Mesenchymal stem cell (in vitro differentiated cells and primary cell): Measurements from ENCODE around the gene ZNF618.
A peak's percentile ranks its signal among the peaks of the same experiment; 100 is the strongest.

Experiments
- DNase-seq: peaks from one replicate; pipeline ENCODE4 v3.0.0-alpha.2; 2013
- H2AFZ ChIP-seq: one replicate; pipeline ENCODE4 v1.6.1; 2013; ENCODE audit warnings: low read depth, mild to moderate bottlenecking, control low read depth, inconsistent platforms, low read length, moderate library complexity
- H2AK5ac ChIP-seq: 2 replicates; pipeline ENCODE4 v1.6.1; 2013; ENCODE audit warnings: low read length, moderate library complexity, mild to moderate bottlenecking, inconsistent platforms; ENCODE audit not compliant: severe bottlenecking
- H2BK120ac ChIP-seq: one replicate; pipeline ENCODE4 v1.6.1; 2013; ENCODE audit warnings: low read depth, mild to moderate bottlenecking, inconsistent platforms, low read length, moderate library complexity
- H2BK12ac ChIP-seq, 2 experiments: one replicate each; pipeline ENCODE4 v1.6.1; 2013; ENCODE audit warnings: inconsistent platforms in 2 of 2, low read length in 2 of 2, mild to moderate bottlenecking in 2 of 2, moderate library complexity in 2 of 2, control low read depth in 1 of 2
- H2BK15ac ChIP-seq: one replicate; pipeline ENCODE4 v1.6.1; 2013; ENCODE audit warnings: mild to moderate bottlenecking, low read depth, inconsistent platforms; ENCODE audit not compliant: poor library complexity, severe bottlenecking
- H2BK5ac ChIP-seq: 2 replicates; pipeline ENCODE4 v1.6.1; 2013; ENCODE audit warnings: low read depth, mild to moderate bottlenecking, low read length, control low read depth, inconsistent platforms; ENCODE audit not compliant: poor library complexity, severe bottlenecking
- H3K14ac ChIP-seq, 2 experiments: one replicate each; pipeline ENCODE4 v1.6.1; 2013; ENCODE audit warnings: inconsistent platforms in 2 of 2, low read length in 2 of 2, control low read depth in 1 of 2, mild to moderate bottlenecking in 1 of 2, moderate library complexity in 1 of 2
- H3K18ac ChIP-seq, 2 experiments: one replicate each; pipeline ENCODE4 v1.6.1; 2013; ENCODE audit warnings: inconsistent platforms in 2 of 2, low read length in 2 of 2, control low read depth in 1 of 2, low read depth in 1 of 2, mild to moderate bottlenecking in 1 of 2
- H3K23ac ChIP-seq, 2 experiments: one replicate each; pipeline ENCODE4 v1.6.1; 2013; ENCODE audit warnings: inconsistent platforms in 2 of 2, low read length in 2 of 2, mild to moderate bottlenecking in 2 of 2, moderate library complexity in 2 of 2, control low read depth in 1 of 2
- H3K27ac ChIP-seq: 2 replicates; pipeline ENCODE4 v1.5.1; 2013; ENCODE audit warnings: mild to moderate bottlenecking, moderate library complexity, low read length, control low read depth, inconsistent platforms; ENCODE audit not compliant: poor library complexity, severe bottlenecking
- H3K27me3 ChIP-seq, 2 experiments: 2 replicates each; pipeline versions ENCODE4 v1.6.1 to v1.7.0; 2013; ENCODE audit warnings: low read length in 2 of 2, mild to moderate bottlenecking in 2 of 2, moderate library complexity in 2 of 2, control low read depth in 1 of 2, inconsistent platforms in 1 of 2; ENCODE audit not compliant: control insufficient read depth in 1 of 2, insufficient read depth in 1 of 2
- H3K36me3 ChIP-seq, 2 experiments: 2 replicates each; pipeline versions ENCODE4 v1.6.1 to v1.7.0; 2013; ENCODE audit warnings: low read length in 2 of 2, control low read depth in 1 of 2, inconsistent platforms in 1 of 2, low read depth in 1 of 2, mild to moderate bottlenecking in 1 of 2; ENCODE audit not compliant: insufficient read depth in 2 of 2, control insufficient read depth in 1 of 2
- H3K4ac ChIP-seq, 2 experiments: one replicate each; pipeline ENCODE4 v1.6.1; 2013; ENCODE audit warnings: inconsistent platforms in 2 of 2, low read length in 2 of 2, mild to moderate bottlenecking in 2 of 2, moderate library complexity in 2 of 2, control low read depth in 1 of 2, low read depth in 1 of 2
- H3K4me1 ChIP-seq: 2 replicates; pipeline ENCODE4 v1.6.1; 2013; ENCODE audit warnings: low read depth, low read length, control low read depth; ENCODE audit not compliant: control insufficient read depth, insufficient read depth
- H3K4me2 ChIP-seq: 2 replicates; pipeline ENCODE4 v1.6.1; 2013; ENCODE audit warnings: low read length, mild to moderate bottlenecking, inconsistent platforms; ENCODE audit not compliant: poor library complexity, severe bottlenecking
- H3K4me3 ChIP-seq, 2 experiments: 2 replicates each; pipeline versions ENCODE4 v1.5.1 to v1.7.0; 2013; ENCODE audit warnings: low read length in 2 of 2, mild to moderate bottlenecking in 2 of 2, control low read depth in 1 of 2, low read depth in 1 of 2; ENCODE audit not compliant: insufficient read depth in 1 of 2
- H3K79me1 ChIP-seq: replicated peaks from 2 replicates; pipeline ENCODE4 v1.6.1; 2013; ENCODE audit warnings: mild to moderate bottlenecking, control low read depth, low read length, inconsistent platforms; ENCODE audit not compliant: poor library complexity, severe bottlenecking
- H3K9ac ChIP-seq: 2 replicates; pipeline ENCODE4 v1.7.0; 2013; ENCODE audit warnings: mild to moderate bottlenecking, low read length, moderate library complexity
- H3K9me3 ChIP-seq: 2 replicates; pipeline ENCODE4 v1.7.0; 2013; ENCODE audit warnings: mild to moderate bottlenecking, low read length; ENCODE audit not compliant: control insufficient read depth
- H4K8ac ChIP-seq: one replicate; pipeline ENCODE4 v1.6.1; 2013; ENCODE audit warnings: inconsistent platforms, mild to moderate bottlenecking, low read length, moderate library complexity
- H4K91ac ChIP-seq: one replicate; pipeline ENCODE4 v1.6.1; 2013; ENCODE audit warnings: mild to moderate bottlenecking, low read length, inconsistent platforms
- WGBS: methylation state at CpG from one replicate; pipeline ENCODE4 v1.1.7; 2013; ENCODE audit warnings: mixed read lengths; 5-methylcytosine and 5-hydroxymethylcytosine counted together

Gene ZNF618

DNA sequence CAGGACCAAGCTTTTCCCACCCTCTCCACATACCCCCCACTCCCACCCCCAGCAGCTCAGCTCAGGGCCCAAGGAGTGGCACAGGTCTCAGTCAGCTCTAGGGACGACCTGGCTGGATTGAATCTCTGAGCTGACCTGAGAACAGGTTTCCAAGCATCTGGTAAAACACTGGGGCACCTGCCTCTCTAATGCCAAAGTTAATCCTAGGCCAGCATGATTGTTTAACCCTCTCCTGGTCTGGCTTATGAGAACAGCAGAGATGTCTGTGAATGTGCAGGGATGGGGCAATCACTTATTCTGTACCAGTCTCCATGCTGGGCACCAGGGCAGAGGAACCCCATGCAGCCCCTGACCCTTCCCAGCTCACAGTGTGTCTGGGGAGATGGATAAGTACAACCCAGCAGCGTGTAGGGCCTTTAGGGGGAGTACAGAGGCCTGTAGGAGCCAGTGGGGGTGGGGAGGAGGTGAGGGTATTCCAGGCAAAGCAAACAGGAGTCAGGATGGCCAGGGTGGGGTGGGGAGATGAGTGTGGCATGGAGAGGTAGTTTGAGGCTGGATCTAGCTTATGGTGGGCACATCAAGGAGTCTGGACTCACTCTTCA is 223.7 kb downstream of the ZNF618 start:
- H3K27me3 ChIP-seq: peaks cover 0 to 47% of the 10 kb centered on the region in 2 experiments
- H2AFZ ChIP-seq: no peak overlapping the region
- no peak for DNase-seq
- H3K18ac ChIP-seq: no peak overlapping the region
- peaks cover 9% of the 10 kb centered on the region for H3K79me1 ChIP-seq
- H2BK120ac ChIP-seq: no peak overlapping the region
- peaks cover 0 to 29% of the 10 kb centered on the region in 2 experiments for H3K36me3 ChIP-seq
- H3K4me1 ChIP-seq: peaks cover 26% of the 10 kb centered on the region
- no peak overlapping the region for H3K23ac ChIP-seq
- peak overlapping the region; percentile 98 for H2AK5ac ChIP-seq
- peak overlapping the region; percentile 47 for H2BK5ac ChIP-seq
- H4K91ac ChIP-seq: no peak overlapping the region
- H2BK12ac ChIP-seq: no peak overlapping the region
- H4K8ac ChIP-seq: no peak overlapping the region
- H3K27ac ChIP-seq: peak overlapping the region; percentile 96
- peak overlapping the region; percentile 40 for H3K4me2 ChIP-seq
- no peak overlapping the region for H3K9ac ChIP-seq
- H3K4me3 ChIP-seq: no peak overlapping the region
- H3K9me3 ChIP-seq: peaks cover 36% of the 10 kb centered on the region
- no peak overlapping the region for H2BK15ac ChIP-seq
- no peak overlapping the region for H3K14ac ChIP-seq
- WGBS: 69% methylated on average over 2 of the region's 2 CpGs
- no peak overlapping the region for H3K4ac ChIP-seq

DNA sequence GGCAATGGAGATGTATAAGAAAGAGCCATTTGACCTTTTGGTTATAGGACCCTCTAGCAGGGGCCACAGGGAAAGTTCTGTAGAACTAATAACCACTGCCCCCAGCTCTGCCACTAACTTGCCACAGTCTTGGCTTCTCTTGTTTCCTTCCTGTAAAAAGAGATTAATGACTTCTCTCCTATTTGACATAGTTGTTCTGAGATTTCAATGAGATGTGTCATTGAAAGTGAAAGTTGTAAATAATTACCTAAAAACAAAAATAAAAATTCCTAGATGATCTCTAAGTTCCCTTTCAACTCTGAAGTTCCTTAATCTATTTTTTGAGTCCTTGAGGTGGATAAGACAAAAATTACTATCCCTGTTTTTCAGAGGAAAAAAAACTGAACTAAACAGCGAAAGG is 224.4 kb downstream of the ZNF618 start:
- WGBS: 82% methylated on average over 1 of the region's 1 CpG
- H3K9me3 ChIP-seq: peaks cover 36% of the 10 kb centered on the region
- H3K36me3 ChIP-seq: peaks cover 0 to 21% of the 10 kb centered on the region in 2 experiments
- H3K18ac ChIP-seq: no peak overlapping the region
- H3K4me1 ChIP-seq: peaks cover 26% of the 10 kb centered on the region
- peaks cover 0 to 41% of the 10 kb centered on the region in 2 experiments for H3K27me3 ChIP-seq
- H3K27ac ChIP-seq: peak overlapping the region; percentile 96
- H3K79me1 ChIP-seq: peaks cover 7% of the 10 kb centered on the region
- no peak overlapping the region for H3K4ac ChIP-seq
- no peak overlapping the region for H3K14ac ChIP-seq
- no peak overlapping the region for H4K8ac ChIP-seq
- H2BK15ac ChIP-seq: no peak overlapping the region
- H2BK5ac ChIP-seq: peak overlapping the region; percentile 47
- H2BK120ac ChIP-seq: no peak overlapping the region
- H3K23ac ChIP-seq: no peak overlapping the region
- no peak for DNase-seq
- no peak overlapping the region for H2BK12ac ChIP-seq
- H3K4me2 ChIP-seq: peak overlapping the region; percentile 17
- H3K4me3 ChIP-seq: no peak overlapping the region
- H2AFZ ChIP-seq: no peak overlapping the region
- H2AK5ac ChIP-seq: peak overlapping the region; percentile 98
- H4K91ac ChIP-seq: no peak overlapping the region
- no peak overlapping the region for H3K9ac ChIP-seq

DNA sequence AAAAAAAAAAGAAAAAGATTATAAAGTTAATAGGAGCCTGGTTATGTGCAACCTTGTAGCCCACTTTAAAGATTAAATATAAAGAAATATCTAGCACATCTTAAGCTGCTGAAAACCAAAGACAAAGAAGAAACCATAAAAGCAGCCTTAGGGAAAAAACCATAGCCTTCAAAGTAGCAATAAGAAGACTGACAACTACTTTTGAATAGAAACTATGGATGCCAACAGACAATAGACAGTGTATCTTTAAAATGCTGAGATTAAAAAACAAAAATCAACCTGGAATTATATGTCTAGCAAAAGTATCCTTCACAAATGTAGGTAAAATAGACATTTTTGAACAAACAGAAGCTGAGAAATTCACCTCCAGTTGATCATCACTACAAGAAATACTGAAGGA is 226.4 kb downstream of the ZNF618 start:
- Histone ChIP-seq H3K27me3 (peaks cover 0 to 22% of the 10 kb centered on the region in 2 experiments), H3K9me3 (peaks cover 36% of the 10 kb centered on the region), H3K4me2 (no peak overlapping the region), H2BK12ac (no peak overlapping the region), H3K79me1 (peaks cover 4% of the 10 kb centered on the region), H2AFZ (no peak overlapping the region), H2BK120ac (no peak overlapping the region), H2BK15ac (no peak overlapping the region), H4K8ac (no peak overlapping the region), H3K36me3 (peaks cover 0 to 2% of the 10 kb centered on the region in 2 experiments), H3K23ac (no peak overlapping the region), H3K4me1 (peaks cover 17% of the 10 kb centered on the region), H3K18ac (no peak overlapping the region), H3K4me3 (no peak overlapping the region), H2AK5ac (no peak overlapping the region), H2BK5ac (no peak overlapping the region), H4K91ac (no peak overlapping the region), H3K14ac (no peak overlapping the region), H3K4ac (no peak overlapping the region), H3K9ac (no peak overlapping the region), H3K27ac (no peak overlapping the region)
- no peak for DNase-seq

DNA sequence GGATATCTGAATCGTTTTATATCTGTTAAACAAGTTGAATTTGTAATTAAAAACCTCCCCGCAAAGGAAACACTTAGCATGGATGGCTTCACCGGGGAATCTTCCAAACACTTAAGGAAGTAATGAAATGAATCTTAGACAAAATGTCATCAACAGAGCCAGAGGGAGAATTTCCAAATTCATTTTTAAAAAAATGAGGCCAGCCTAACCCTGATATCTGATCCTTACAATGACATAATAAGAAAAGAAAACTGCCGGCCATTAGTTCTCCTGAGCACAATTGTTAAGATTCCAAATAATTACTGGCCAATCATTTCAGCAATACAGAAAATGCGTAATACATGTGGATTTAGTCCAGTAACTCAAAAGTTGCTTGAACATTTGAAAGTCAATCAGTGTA is 229.1 kb downstream of the ZNF618 start:
- Histone ChIP-seq H3K18ac (no peak overlapping the region), H3K4me3 (no peak overlapping the region), H3K36me3 (no peaks in the 10 kb centered on the region), H2BK5ac (no peak overlapping the region), H3K9ac (peak overlapping the region; percentile 28), H2BK15ac (no peak overlapping the region), H4K8ac (no peak overlapping the region), H3K14ac (no peak overlapping the region), H2BK120ac (no peak overlapping the region), H3K4ac (no peak overlapping the region), H2AFZ (no peak overlapping the region), H4K91ac (no peak overlapping the region), H2AK5ac (no peak overlapping the region), H3K27me3 (peaks cover 0 to 2% of the 10 kb centered on the region in 2 experiments), H2BK12ac (no peak overlapping the region), H3K4me2 (no peak overlapping the region), H3K9me3 (peaks cover 32% of the 10 kb centered on the region), H3K27ac (no peak overlapping the region), H3K23ac (no peak overlapping the region), H3K79me1 (no peaks in the 10 kb centered on the region), H3K4me1 (peaks cover 19% of the 10 kb centered on the region)
- WGBS: 71% methylated on average over 2 of the region's 5 CpGs
- DNase-seq: no peak
